Calu3 (cell line): ENCODE data around the gene NNMT. TPM values are rescaled to one million over a fixed set of nuclear protein-coding genes. Genes with fewer than 3 reads are reported as not detected.

Experiments used
- BruUV-seq: library from RNA; stranded (reverse); fragments of 400-500 nt; replicated peaks from 2 replicates; lab custom pipeline; 2021; lab: Mats Ljungman, UMichigan
- CTCF ChIA-PET: fragments of 300-600 bp; sonication (Branson Sonifier 250); formaldehyde crosslinking; loops from one replicate; lab custom pipeline; 2022; ENCODE audit warnings: antibody characterized with exemption; lab: Charles Lee
- DNase-seq: peaks from one replicate; pipeline ENCODE4 v3.0.0; 2022
- H3K27ac Mint-ChIP-seq: one replicate; pipeline ENCODE4 v1.8.0; 2022; ENCODE audit warnings: mixed read lengths; ENCODE audit not compliant: unreplicated experiment
- H3K27me3 Mint-ChIP-seq: one replicate; pipeline ENCODE4 v1.8.0; 2022; ENCODE audit warnings: mixed read lengths; ENCODE audit not compliant: unreplicated experiment
- H3K36me3 Mint-ChIP-seq: one replicate; pipeline ENCODE4 v1.8.0; 2022; ENCODE audit warnings: mild to moderate bottlenecking, moderate library complexity, mixed read lengths; ENCODE audit not compliant: insufficient read depth, unreplicated experiment
- H3K4me1 Mint-ChIP-seq: one replicate; pipeline ENCODE4 v1.8.0; 2022; ENCODE audit warnings: mild to moderate bottlenecking, low read depth, mixed read lengths; ENCODE audit not compliant: unreplicated experiment
- H3K4me3 Mint-ChIP-seq: one replicate; pipeline ENCODE4 v1.8.0; 2022; ENCODE audit warnings: mild to moderate bottlenecking, low read depth, moderate library complexity, mixed read lengths; ENCODE audit not compliant: unreplicated experiment
- H3K9me3 Mint-ChIP-seq: one replicate; pipeline ENCODE4 v1.8.0; 2022; ENCODE audit warnings: low read depth, mixed read lengths; ENCODE audit not compliant: unreplicated experiment
- CTCF ChIP-seq: fragments of 200-600 bp; IDR thresholded peaks from one replicate; pipeline ENCODE4 v1.8.0; 2022; ENCODE audit warnings: antibody characterized with exemption; ENCODE audit not compliant: unreplicated experiment
- intact Hi-C: fragments of 100-400 bp; cut with micrococcal nuclease; formaldehyde crosslinking; loops from one replicate; pipeline ENCODE4 v1.10.0; 2022; ENCODE audit not compliant: unreplicated experiment
- total RNA-seq: library from RNA; stranded (reverse); gene quantifications from 2 replicates; pipeline ENCODE4 v1.2.3, GENCODE V29; 2022

The NNMT gene
- total RNA-seq, 1 experiment from 2014 or later, result 116 TPM

GRCh38 chr11:114257621-114258558 lies 38.3 kb upstream of the NNMT start:
- no TSS peak for BruUV-seq

GRCh38 chr11:114258696-114259095 lies 37.5 kb upstream of the NNMT start:
- H3K27ac Mint-ChIP-seq, result no peak overlapping the region
- H3K27me3 Mint-ChIP-seq, result peaks cover 51% of the 10 kb centered on the region
- no peak for DNase-seq
- no peak for TF ChIP-seq CTCF
- CTCF ChIA-PET, result interaction anchor here (5.5 kb wide), 1 partner anchor 264 kb away, joined by 35 read pairs; no protein-coding TSS in a partner anchor
- BruUV-seq, result no TSS peak
- no peaks in the 10 kb centered on the region for H3K36me3 Mint-ChIP-seq
- H3K4me1 Mint-ChIP-seq, result no peaks in the 10 kb centered on the region
- no peaks in the 10 kb centered on the region for H3K9me3 Mint-ChIP-seq
- H3K4me3 Mint-ChIP-seq, result no peak overlapping the region
- intact Hi-C loops, result no loop called here

More at GRCh38 chr11:114257621-114258558, 38.3 kb upstream of the NNMT start:
- H3K27ac Mint-ChIP-seq, result no peak overlapping the region
- no peaks in the 10 kb centered on the region for H3K4me1 Mint-ChIP-seq
- no peak overlapping the region for H3K4me3 Mint-ChIP-seq
- no peaks in the 10 kb centered on the region for H3K9me3 Mint-ChIP-seq
- peaks cover 51% of the 10 kb centered on the region for H3K27me3 Mint-ChIP-seq
- no peaks in the 10 kb centered on the region for H3K36me3 Mint-ChIP-seq
- DNase-seq, result no peak
- intact Hi-C loops, result no loop called here
- no peak for TF ChIP-seq CTCF
- CTCF ChIA-PET, result interaction anchor here (5.5 kb wide), 1 partner anchor 263 kb away, joined by 35 read pairs; no protein-coding TSS in a partner anchor

- no peak overlapping the region for H3K27ac Mint-ChIP-seq
- intact Hi-C loops, result no loop called here
- peaks cover 49% of the 10 kb centered on the region for H3K27me3 Mint-ChIP-seq
- no peak for TF ChIP-seq CTCF
- CTCF ChIA-PET, result interaction anchor here (5.5 kb wide), 1 partner anchor 264 kb away, joined by 35 read pairs; no protein-coding TSS in a partner anchor
- no peaks in the 10 kb centered on the region for H3K9me3 Mint-ChIP-seq
- no peak for DNase-seq
- BruUV-seq, result no TSS peak
- no peaks in the 10 kb centered on the region for H3K4me1 Mint-ChIP-seq
- H3K4me3 Mint-ChIP-seq, result no peak overlapping the region
- H3K36me3 Mint-ChIP-seq, result no peaks in the 10 kb centered on the region
These were observed 37.1 kb upstream of the NNMT start for GRCh38 chr11:114259124-114259526.

GRCh38 chr11:114259551-114259983 lies 36.6 kb upstream of the NNMT start:
- Mint-ChIP-seq H3K27ac (no peak overlapping the region), H3K4me3 (no peak overlapping the region), H3K36me3 (no peaks in the 10 kb centered on the region), H3K9me3 (no peaks in the 10 kb centered on the region), H3K27me3 (peaks cover 45% of the 10 kb centered on the region), H3K4me1 (no peaks in the 10 kb centered on the region)
- CTCF ChIA-PET, result interaction anchor here (2.5 to 5.5 kb wide), 2 partner anchors 265 to 363 kb away, joined by 13 to 35 read pairs; no protein-coding TSS in a partner anchor
- intact Hi-C loops, result no loop called here
- no TSS peak for BruUV-seq
- no peak for TF ChIP-seq CTCF
- no peak for DNase-seq
